ENCODE data around the gene IFNA8.

DNA sequence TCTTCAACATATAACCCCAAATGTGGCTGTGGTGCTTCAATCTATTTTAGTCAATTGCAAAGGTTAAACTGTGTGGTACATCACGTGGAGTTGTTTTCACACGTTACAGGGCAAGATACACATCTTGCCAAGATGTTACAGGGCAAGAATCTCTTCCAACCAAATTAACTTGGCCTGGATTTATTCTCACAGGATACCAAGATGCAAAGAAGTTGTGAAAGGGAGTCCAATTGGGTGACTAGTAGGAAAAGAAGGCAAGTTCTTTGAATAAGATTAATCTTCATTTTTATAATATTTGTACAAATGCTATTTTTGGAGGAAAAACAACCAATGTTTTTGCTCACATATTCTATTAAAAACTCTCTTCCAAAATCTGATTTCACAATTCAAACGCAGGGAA is 4.8 kb upstream of the IFNA8 start:
- TF ChIP-seq, protein P1, sequence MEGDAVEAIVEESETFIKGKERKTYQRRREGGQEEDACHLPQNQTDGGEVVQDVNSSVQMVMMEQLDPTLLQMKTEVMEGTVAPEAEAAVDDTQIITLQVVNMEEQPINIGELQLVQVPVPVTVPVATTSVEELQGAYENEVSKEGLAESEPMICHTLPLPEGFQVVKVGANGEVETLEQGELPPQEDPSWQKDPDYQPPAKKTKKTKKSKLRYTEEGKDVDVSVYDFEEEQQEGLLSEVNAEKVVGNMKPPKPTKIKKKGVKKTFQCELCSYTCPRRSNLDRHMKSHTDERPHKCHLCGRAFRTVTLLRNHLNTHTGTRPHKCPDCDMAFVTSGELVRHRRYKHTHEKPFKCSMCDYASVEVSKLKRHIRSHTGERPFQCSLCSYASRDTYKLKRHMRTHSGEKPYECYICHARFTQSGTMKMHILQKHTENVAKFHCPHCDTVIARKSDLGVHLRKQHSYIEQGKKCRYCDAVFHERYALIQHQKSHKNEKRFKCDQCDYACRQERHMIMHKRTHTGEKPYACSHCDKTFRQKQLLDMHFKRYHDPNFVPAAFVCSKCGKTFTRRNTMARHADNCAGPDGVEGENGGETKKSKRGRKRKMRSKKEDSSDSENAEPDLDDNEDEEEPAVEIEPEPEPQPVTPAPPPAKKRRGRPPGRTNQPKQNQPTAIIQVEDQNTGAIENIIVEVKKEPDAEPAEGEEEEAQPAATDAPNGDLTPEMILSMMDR (conservative IDR thresholded peaks at IDR 0.05; ENCODE audit: low read length) = no peak
- no peak for TF ChIP-seq EZH2phosphoT487 (IDR thresholded peaks at IDR 0.05; ENCODE audit: borderline replicate concordance)

Measured in Loucy (cell line).